Nephron progenitor cell (in vitro differentiated cells): Measurements from ENCODE around the gene SLC22A1.
A peak's percentile ranks its signal among the peaks of the same experiment; 100 is the strongest.

ENCODE experiments used
- DNase-seq: peaks from one replicate; pipeline ENCODE4 v3.0.0; 2021
- H3K27ac Mint-ChIP-seq: 2 replicates; pipeline ENCODE4 v1.8.0; 2021; ENCODE audit warnings: mild to moderate bottlenecking, moderate library complexity, mixed read lengths
- H3K27me3 Mint-ChIP-seq: 2 replicates; pipeline ENCODE4 v1.8.0; 2021; ENCODE audit warnings: mild to moderate bottlenecking, low read depth, mixed read lengths; ENCODE audit not compliant: poor library complexity
- H3K36me3 Mint-ChIP-seq: 2 replicates; pipeline ENCODE4 v1.8.0; 2021; ENCODE audit warnings: low read depth, mixed read lengths
- H3K4me1 Mint-ChIP-seq: 2 replicates; pipeline ENCODE4 v1.8.0; 2021; ENCODE audit warnings: mixed read lengths
- H3K4me3 Mint-ChIP-seq: 2 replicates; pipeline ENCODE4 v1.8.0; 2021; ENCODE audit warnings: mild to moderate bottlenecking, moderate library complexity, mixed read lengths
- H3K9me3 Mint-ChIP-seq: 2 replicates; pipeline ENCODE4 v1.8.0; 2021; ENCODE audit warnings: mild to moderate bottlenecking, moderate library complexity, mixed read lengths
- CTCF ChIP-seq: fragments of 200-600 bp; sonication (generic); IDR thresholded peaks from 2 replicates; pipeline ENCODE4 v1.5.0; 2021; ENCODE audit warnings: antibody characterized with exemption

Gene SLC22A1

GRCh38 chr6:160115421-160115820 lies 6.2 kb upstream of the SLC22A1 start:
- no peak for DNase-seq
- Mint-ChIP-seq H3K9me3 (peaks cover 10% of the 10 kb centered on the region), H3K36me3 (peaks cover 38% of the 10 kb centered on the region), H3K27ac (peak overlapping the region; percentile 64), H3K27me3 (peaks cover 3% of the 10 kb centered on the region), H3K4me3 (no peak overlapping the region), H3K4me1 (peaks cover 4% of the 10 kb centered on the region)
- no peak for TF ChIP-seq CTCF

GRCh38 chr6:160116411-160116810 lies 5.2 kb upstream of the SLC22A1 start:
- Mint-ChIP-seq H3K9me3 (peaks cover 10% of the 10 kb centered on the region), H3K27me3 (peaks cover 3% of the 10 kb centered on the region), H3K36me3 (peaks cover 38% of the 10 kb centered on the region), H3K27ac (no peak overlapping the region), H3K4me1 (peaks cover 4% of the 10 kb centered on the region), H3K4me3 (no peak overlapping the region)
- no peak for DNase-seq
- no peak for TF ChIP-seq CTCF

GRCh38 chr6:160117137-160117536 lies 4.5 kb upstream of the SLC22A1 start:
- H3K4me1 Mint-ChIP-seq, result peaks cover 4% of the 10 kb centered on the region
- H3K36me3 Mint-ChIP-seq, result peaks cover 38% of the 10 kb centered on the region
- H3K27me3 Mint-ChIP-seq, result peaks cover 3% of the 10 kb centered on the region
- H3K4me3 Mint-ChIP-seq, result no peak overlapping the region
- H3K27ac Mint-ChIP-seq, result no peak overlapping the region
- no peak for TF ChIP-seq CTCF
- DNase-seq, result no peak
- H3K9me3 Mint-ChIP-seq, result peaks cover 10% of the 10 kb centered on the region

GRCh38 chr6:160118620-160119229 lies 2.9 kb upstream of the SLC22A1 start:
- Mint-ChIP-seq H3K27me3 (peaks cover under 1% of the 10 kb centered on the region), H3K4me3 (no peak overlapping the region), H3K27ac (no peak overlapping the region), H3K9me3 (peaks cover 8% of the 10 kb centered on the region), H3K4me1 (peaks cover under 1% of the 10 kb centered on the region), H3K36me3 (peaks cover 25% of the 10 kb centered on the region)
- TF ChIP-seq CTCF, result no peak
- DNase-seq, result no peak

- TF ChIP-seq CTCF, result no peak
- Mint-ChIP-seq H3K27me3 (peaks cover 3% of the 10 kb centered on the region), H3K27ac (no peak overlapping the region), H3K9me3 (peaks cover 7% of the 10 kb centered on the region), H3K4me1 (no peaks in the 10 kb centered on the region), H3K4me3 (no peak overlapping the region), H3K36me3 (peaks cover 19% of the 10 kb centered on the region)
- DNase-seq, result no peak
Measured at GRCh38 chr6:160120087-160120486, 1.5 kb upstream of the SLC22A1 start.

GRCh38 chr6:160121981-160122380 lies 366 bp downstream of the SLC22A1 start:
- Mint-ChIP-seq H3K9me3 (peaks cover 7% of the 10 kb centered on the region), H3K27me3 (peaks cover 3% of the 10 kb centered on the region), H3K4me1 (no peaks in the 10 kb centered on the region), H3K27ac (no peak overlapping the region), H3K36me3 (peaks cover 16% of the 10 kb centered on the region), H3K4me3 (no peak overlapping the region)
- TF ChIP-seq CTCF, result no peak
- no peak for DNase-seq
